GM21423 (cell line): Measurements from ENCODE around the gene PTPRG.
A peak's percentile ranks its signal among the peaks of the same experiment; 100 is the strongest.

Experiments used
- ATAC-seq: cut with Tn5 transposase; IDR thresholded peaks from one replicate; pipeline ENCODE4 v1.9.1; 2021; ENCODE audit warnings: mild to moderate bottlenecking, moderate library complexity; ENCODE audit not compliant: unreplicated experiment

PTPRG gene

DNA sequence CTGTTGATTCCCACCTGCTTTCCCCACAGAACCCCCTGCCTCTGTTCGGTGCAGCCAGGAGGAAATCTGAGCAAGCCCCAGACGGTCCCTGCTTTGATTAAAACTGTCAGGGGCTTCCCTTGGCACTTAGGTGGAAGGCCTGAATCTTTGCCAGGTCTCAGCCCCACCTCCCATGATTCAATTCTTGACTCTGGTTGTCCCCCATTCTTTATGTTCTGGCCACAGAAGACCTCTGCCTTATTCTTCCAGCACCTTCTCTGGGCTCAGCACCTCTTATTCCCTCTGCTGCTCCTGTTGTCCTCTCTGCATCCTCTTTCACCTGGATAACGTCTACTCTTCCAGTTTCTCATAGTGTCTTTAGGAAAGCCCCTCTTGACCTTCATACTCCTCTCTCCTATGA, 349.4 kb downstream of the PTPRG start:
- no peak for ATAC-seq

- ATAC-seq: peak; percentile 84
Measured at GRCh38 chr3:61912158-61912557, 350.8 kb downstream of the PTPRG start.

- ATAC-seq: no peak
Measured at GRCh38 chr3:61913701-61914100, 352.3 kb downstream of the PTPRG start.

GRCh38 chr3:61914276-61914675, 352.9 kb downstream of the PTPRG start:
- ATAC-seq: no peak

GRCh38 chr3:61915296-61915695, 353.9 kb downstream of the PTPRG start:
- no peak for ATAC-seq

- no peak for ATAC-seq
Measured at GRCh38 chr3:61919371-61919770, 358.0 kb downstream of the PTPRG start.

DNA sequence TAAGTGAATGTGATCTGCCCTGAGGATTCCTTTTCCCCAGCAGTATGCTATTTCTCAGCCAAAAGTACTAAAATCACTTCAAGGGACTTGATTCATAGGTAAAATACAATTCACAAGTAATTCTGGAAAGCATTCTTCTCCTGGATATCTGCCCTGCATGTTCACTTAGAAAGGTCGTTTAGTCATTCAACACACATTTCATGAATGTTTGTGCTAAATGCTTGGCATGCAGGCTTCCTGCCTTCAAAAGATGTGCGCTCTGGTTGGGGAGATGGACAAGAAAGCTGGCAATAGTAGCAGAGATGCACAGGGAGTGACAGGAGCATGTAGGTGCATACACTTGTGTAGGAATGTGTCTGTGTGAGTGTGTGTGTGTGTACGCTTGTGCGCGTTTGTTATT, 360.7 kb downstream of the PTPRG start:
- ATAC-seq: no peak

GRCh38 chr3:61924090-61924735, 362.8 kb downstream of the PTPRG start:
- no peak for ATAC-seq

DNA sequence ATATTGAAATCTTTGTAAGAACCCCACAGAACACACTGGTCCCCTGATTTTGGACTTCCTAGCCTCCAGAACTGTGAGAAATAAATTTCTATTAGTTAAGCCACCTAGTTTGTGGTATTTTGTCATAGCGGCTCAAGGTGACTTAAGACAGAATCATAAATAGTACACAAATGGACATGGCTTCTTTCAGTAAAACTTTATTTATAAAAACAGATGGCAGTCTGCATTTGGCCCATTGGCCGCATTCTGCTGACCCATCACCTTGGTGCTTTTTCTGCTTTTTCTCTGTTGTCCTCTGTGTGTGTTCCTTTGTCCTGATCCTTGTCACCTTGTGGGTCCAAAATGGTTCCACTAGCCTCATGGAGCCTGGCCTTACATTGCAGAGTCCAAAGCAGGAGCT, 363.6 kb downstream of the PTPRG start:
- ATAC-seq: no peak

- ATAC-seq: no peak
Measured at GRCh38 chr3:61925721-61926120, 364.4 kb downstream of the PTPRG start.

DNA sequence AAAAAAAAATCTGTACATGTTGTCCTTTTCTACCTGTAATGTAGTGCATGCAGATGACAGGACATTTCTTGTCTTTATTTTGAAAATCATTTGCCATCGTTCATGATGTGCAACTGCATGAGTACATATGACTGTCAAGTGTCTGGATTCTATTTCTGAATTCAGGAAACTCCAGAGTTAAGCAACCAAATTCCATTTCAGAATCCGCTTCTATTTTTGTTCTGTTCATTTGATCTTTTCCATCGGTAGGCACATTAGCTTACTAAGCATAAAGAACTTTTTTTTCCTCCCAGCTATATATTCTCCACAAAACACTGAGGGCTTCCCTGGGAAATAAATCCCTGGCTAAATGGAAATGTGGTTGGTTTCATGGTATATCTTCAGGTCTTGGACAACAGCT, 365.6 kb downstream of the PTPRG start:
- ATAC-seq: no peak

GRCh38 chr3:61927332-61927731, 366.0 kb downstream of the PTPRG start:
- no peak for ATAC-seq

DNA sequence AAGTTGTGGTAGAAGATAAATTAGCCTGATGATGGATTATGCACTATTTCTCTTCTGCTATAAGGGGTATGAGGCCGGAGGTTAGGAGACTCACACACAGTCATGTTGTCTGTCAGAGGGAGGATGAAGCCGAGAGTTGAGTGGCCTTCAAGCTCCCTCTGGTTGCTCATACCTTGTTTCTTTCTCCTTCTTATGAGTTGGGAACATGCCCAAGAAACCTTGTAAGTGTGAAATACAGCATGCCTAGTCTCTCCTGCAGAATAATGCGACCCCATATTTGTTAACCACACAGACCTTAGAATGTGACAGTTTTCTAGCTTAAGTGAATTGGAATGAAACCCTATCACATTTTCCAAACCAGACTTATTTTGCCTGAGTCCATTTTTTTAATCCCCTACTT, 366.7 kb downstream of the PTPRG start:
- ATAC-seq: no peak

DNA sequence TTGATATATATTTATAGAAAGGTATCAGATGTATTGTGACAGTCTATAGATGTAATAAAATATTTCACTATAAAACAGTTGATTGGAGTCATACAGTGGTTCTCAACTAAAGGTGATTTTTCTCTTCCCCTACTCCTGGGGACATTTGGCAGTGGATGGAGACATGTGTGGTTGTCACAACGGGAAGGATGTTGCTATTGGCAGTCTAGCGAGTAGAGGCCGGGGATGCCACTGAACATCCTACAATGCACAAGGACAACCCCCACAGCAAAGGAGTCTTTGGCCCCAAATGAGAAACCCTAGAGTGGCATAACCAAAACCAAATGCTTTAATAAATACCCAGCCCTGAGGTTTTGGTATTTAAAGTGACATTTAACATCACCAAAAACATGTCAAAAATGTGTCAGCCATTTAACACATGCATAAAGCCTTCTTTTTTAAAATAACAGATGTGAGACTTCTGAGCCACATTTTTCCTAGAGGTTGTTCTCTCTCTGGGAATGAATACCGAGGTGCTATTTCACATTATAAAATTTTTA, 367.5 kb downstream of the PTPRG start:
- ATAC-seq: no peak

GRCh38 chr3:61929617-61930016, 368.2 kb downstream of the PTPRG start:
- no peak for ATAC-seq

DNA sequence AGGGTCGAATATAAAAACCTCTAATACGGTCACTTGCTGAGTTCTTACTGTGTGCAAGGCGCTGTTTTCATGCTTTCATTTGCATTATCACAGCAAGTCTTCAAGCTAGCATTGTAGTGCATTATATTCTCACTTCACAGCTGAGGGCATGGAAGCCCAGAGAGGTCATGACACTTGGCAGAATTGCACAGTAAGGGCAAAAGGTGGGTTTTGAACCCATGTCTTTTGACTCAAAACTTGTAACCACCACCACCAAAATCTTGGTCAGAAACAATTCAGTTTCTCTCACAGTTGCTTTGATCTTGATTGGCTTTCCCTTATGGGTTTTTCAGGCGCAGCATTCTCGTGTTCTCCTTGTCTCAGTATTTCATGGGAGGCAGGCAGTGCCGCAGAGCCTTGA, 371.1 kb downstream of the PTPRG start:
- ATAC-seq: no peak

- ATAC-seq: no peak
Measured at GRCh38 chr3:61933798-61934504, 372.6 kb downstream of the PTPRG start.

DNA sequence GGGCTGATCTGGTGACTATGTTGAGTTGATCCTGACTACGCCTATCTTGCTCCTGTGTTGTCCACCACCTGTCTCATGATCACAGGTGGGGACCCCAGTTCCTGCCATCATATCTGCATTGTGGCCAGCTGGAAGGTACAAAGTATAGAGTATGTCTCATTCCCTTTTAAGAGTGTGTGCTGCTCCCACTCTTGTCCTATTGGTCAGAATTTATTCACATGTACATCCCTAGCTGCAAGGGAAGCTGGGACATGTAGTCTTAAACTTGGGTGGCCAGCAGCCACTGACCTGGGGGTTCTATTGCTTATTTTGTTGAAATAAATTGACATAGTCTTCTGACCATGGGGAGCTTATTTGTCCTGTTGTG, 373.1 kb downstream of the PTPRG start:
- ATAC-seq: no peak

- no peak for ATAC-seq
Measured at GRCh38 chr3:61935814-61936213, 374.4 kb downstream of the PTPRG start.

GRCh38 chr3:61936344-61936937, 375.1 kb downstream of the PTPRG start:
- ATAC-seq: peak; percentile 60

GRCh38 chr3:61937477-61937876, 376.1 kb downstream of the PTPRG start:
- no peak for ATAC-seq

DNA sequence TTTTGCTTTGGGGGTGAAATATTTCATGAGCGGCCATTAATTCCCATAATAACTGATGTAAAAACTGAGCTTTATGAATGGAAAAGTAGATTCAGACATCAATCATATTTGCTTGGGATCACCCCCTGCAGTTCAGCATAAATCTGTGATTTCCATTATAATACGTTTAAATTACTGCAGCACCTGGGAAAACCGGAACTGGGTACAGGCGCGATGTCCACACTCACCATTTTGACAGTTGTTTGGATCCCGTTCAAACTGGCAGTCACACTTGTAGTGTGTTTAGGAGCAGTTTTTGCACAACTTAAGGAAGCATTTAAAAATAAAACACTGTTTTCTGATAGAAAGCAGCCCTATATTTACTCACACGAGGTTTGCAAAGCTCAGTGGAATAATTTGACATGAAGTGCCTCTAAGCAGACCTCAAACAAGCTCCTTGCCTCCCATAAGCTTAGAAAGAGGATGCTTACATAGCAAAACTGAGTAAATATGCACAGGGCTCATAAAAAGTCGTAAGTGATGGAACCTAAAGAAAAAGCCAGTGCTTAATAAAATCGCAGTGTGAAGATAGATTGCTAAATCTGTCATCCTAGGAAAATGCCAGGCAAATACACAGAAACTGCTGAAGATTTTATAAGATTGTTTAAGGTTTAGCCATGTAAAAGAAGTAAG, 377.6 kb downstream of the PTPRG start:
- ATAC-seq: no peak
